ENCODE data around the gene BRI3BP.

Gene BRI3BP

DNA sequence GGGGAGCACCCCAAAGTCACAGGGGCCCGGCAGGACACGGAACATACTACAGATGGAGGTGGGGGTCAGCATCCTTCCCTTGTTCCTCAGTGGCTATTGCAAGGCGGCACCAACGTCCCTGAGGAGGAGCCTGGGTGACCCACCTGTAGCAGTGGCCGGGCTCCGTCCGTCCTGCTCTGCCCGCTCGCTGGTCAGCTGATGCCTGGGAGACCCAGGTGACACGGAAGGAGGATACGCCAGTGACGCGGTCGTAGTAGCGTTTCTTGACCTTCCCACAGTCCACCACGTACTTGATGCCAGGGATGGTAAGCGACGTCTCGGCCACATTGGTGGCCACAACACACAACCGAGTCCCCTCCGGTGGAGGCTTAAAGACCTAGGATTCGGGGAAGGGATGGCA, 29.2 kb upstream of the BRI3BP start:
- ATAC-seq (ENCODE audit: low read depth) (no peak), DNase-seq (ENCODE audit: low spot score) (no peak)
- Histone ChIP-seq H3K27ac (ENCODE audit: poor library complexity, severe bottlenecking) (no peak overlapping the region), H3K4me3 (ENCODE audit: severe bottlenecking) (no peak overlapping the region), H3K4me1 (ENCODE audit: insufficient read depth, poor library complexity, severe bottlenecking) (no peaks in the 10 kb centered on the region), H3K9me3 (ENCODE audit: severe bottlenecking) (no peaks in the 10 kb centered on the region), H3K27me3 (ENCODE audit: insufficient read depth, poor library complexity, severe bottlenecking) (no peaks in the 10 kb centered on the region), H3K36me3 (ENCODE audit: low read depth) (peaks cover 37% of the 10 kb centered on the region)
- TF ChIP-seq, protein P1, sequence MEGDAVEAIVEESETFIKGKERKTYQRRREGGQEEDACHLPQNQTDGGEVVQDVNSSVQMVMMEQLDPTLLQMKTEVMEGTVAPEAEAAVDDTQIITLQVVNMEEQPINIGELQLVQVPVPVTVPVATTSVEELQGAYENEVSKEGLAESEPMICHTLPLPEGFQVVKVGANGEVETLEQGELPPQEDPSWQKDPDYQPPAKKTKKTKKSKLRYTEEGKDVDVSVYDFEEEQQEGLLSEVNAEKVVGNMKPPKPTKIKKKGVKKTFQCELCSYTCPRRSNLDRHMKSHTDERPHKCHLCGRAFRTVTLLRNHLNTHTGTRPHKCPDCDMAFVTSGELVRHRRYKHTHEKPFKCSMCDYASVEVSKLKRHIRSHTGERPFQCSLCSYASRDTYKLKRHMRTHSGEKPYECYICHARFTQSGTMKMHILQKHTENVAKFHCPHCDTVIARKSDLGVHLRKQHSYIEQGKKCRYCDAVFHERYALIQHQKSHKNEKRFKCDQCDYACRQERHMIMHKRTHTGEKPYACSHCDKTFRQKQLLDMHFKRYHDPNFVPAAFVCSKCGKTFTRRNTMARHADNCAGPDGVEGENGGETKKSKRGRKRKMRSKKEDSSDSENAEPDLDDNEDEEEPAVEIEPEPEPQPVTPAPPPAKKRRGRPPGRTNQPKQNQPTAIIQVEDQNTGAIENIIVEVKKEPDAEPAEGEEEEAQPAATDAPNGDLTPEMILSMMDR (IDR thresholded peaks at IDR 0.05; ENCODE audit: poor library complexity, severe bottlenecking) = no peak

DNA sequence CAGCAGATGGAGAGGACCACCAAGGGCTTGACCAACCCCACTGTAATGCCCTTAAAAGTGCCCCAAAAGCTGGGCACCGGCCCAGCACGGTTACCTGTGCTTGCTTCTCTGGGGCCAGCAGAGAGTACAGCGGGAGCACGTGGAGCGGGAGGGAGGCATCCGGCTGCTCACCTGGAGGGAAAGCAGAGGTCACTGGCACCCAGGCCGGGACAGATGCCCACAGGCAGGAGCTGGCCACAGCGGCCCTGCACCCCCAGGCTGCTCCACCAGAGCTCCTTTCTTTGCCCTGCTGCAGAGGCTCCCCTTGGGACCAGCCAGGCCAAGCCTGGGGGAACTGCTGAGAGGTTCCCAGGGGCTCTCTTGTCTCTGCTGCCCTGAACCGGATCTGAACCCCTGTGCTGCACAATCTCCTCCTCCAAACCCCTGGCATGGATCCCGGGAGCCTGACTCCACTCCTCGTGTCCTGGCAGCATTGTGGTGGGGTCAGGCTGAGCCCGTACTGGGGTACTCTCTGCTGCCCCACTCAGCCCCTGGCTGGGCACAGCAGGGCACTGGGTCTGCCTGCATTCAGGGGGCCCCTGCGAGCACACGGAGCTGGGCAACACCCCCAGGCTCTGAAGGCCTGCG, 28.5 kb upstream of the BRI3BP start:
- Histone ChIP-seq H3K4me1 (ENCODE audit: insufficient read depth, poor library complexity, severe bottlenecking) (no peaks in the 10 kb centered on the region), H3K36me3 (ENCODE audit: low read depth) (peaks cover 31% of the 10 kb centered on the region), H3K27me3 (ENCODE audit: insufficient read depth, poor library complexity, severe bottlenecking) (no peaks in the 10 kb centered on the region), H3K27ac (ENCODE audit: poor library complexity, severe bottlenecking) (no peak overlapping the region), H3K4me3 (ENCODE audit: severe bottlenecking) (no peak overlapping the region), H3K9me3 (ENCODE audit: severe bottlenecking) (no peaks in the 10 kb centered on the region)
- TF ChIP-seq, protein P1 (IDR thresholded peaks at IDR 0.05; ENCODE audit: poor library complexity, severe bottlenecking) = no peak
- ATAC-seq (ENCODE audit: low read depth) (no peak), DNase-seq (ENCODE audit: low spot score) (no peak)

DNA sequence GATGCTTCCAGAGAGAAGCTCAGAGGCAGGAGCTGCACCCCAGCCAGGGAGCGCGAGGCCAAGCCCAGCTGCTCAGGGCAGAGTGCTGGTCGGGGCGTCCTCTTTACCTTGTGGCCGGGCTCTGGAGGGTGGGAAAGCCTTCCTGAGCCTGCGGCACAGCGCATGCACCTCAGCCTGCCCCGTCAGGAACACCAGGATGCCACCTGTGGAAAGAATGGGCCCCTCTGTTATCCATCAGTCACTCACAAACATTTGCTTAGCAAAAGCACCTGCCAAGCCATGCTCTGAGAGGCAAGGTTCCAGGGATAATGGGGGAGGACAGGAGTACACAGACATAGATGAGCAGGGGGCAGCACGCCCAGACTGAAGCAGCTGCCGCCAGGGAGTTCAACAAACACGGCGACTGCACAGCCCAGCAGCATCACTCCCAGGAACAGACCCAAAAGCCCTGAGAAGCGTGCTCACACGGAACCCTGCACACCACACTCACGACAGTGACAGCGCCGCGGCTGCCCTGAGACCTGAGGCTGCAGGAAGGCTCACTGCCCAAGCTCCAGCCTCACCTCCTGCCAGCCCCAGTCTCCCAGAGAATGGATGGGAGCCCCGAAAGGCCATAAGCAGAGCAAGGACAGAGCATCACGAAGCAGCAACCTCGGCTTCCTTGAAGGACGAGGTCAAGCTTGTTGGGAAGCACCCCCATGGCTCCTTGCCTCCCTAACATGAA, 26.3 kb upstream of the BRI3BP start:
- ATAC-seq (ENCODE audit: low read depth) (no peak), DNase-seq (ENCODE audit: low spot score) (no peak)
- no peaks in the 10 kb centered on the region for H3K4me1 ChIP-seq (ENCODE audit: insufficient read depth, poor library complexity, severe bottlenecking)
- no peak overlapping the region for H3K27ac ChIP-seq (ENCODE audit: poor library complexity, severe bottlenecking)
- H3K4me3 ChIP-seq (ENCODE audit: severe bottlenecking) = no peak overlapping the region
- no peaks in the 10 kb centered on the region for H3K9me3 ChIP-seq (ENCODE audit: severe bottlenecking)
- TF ChIP-seq, protein P1 (IDR thresholded peaks at IDR 0.05; ENCODE audit: poor library complexity, severe bottlenecking) = no peak
- H3K36me3 ChIP-seq (ENCODE audit: low read depth) = peaks cover 14% of the 10 kb centered on the region
- H3K27me3 ChIP-seq (ENCODE audit: insufficient read depth, poor library complexity, severe bottlenecking) = no peaks in the 10 kb centered on the region

DNA sequence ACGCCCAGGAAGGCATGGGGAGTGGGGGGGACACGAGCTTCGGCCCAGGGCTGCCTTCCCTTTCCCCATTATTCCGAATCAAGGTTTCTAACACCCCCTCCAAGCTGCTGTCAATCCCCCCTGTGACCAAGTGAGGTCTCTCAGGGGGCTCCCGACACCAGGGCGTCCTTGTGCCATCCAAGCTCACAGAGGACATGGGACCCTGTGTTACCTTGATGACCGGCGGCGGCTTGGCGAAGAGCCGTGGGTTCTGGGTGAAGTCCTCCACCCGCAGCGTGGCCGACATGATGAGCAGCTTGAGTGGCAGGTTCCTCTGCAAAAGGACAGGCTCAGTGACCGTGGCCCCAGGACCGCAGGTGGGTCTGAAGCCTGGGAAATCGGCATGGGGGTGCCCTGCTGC, 24.8 kb upstream of the BRI3BP start:
- no peak overlapping the region for H3K4me3 ChIP-seq (ENCODE audit: severe bottlenecking)
- ATAC-seq (ENCODE audit: low read depth) (no peak), DNase-seq (ENCODE audit: low spot score) (no peak)
- H3K4me1 ChIP-seq (ENCODE audit: insufficient read depth, poor library complexity, severe bottlenecking) = no peaks in the 10 kb centered on the region
- TF ChIP-seq, protein P1 (IDR thresholded peaks at IDR 0.05; ENCODE audit: poor library complexity, severe bottlenecking) = no peak
- peaks cover 13% of the 10 kb centered on the region for H3K36me3 ChIP-seq (ENCODE audit: low read depth)
- H3K27ac ChIP-seq (ENCODE audit: poor library complexity, severe bottlenecking) = no peak overlapping the region
- H3K27me3 ChIP-seq (ENCODE audit: insufficient read depth, poor library complexity, severe bottlenecking) = no peaks in the 10 kb centered on the region
- no peaks in the 10 kb centered on the region for H3K9me3 ChIP-seq (ENCODE audit: severe bottlenecking)

Data from RWPE2 (cell line).